ENCODE measurements around the gene IGFBP2.

GRCh38 chr2:216650626-216651257 is 17.5 kb downstream of the IGFBP2 start:
- no peak for TF ChIP-seq POLR2A (IDR thresholded peaks at IDR 0.05)
- TF ChIP-seq, protein P1, sequence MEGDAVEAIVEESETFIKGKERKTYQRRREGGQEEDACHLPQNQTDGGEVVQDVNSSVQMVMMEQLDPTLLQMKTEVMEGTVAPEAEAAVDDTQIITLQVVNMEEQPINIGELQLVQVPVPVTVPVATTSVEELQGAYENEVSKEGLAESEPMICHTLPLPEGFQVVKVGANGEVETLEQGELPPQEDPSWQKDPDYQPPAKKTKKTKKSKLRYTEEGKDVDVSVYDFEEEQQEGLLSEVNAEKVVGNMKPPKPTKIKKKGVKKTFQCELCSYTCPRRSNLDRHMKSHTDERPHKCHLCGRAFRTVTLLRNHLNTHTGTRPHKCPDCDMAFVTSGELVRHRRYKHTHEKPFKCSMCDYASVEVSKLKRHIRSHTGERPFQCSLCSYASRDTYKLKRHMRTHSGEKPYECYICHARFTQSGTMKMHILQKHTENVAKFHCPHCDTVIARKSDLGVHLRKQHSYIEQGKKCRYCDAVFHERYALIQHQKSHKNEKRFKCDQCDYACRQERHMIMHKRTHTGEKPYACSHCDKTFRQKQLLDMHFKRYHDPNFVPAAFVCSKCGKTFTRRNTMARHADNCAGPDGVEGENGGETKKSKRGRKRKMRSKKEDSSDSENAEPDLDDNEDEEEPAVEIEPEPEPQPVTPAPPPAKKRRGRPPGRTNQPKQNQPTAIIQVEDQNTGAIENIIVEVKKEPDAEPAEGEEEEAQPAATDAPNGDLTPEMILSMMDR (IDR thresholded peaks at IDR 0.05) = no peak

All from esophagus squamous epithelium (tissue), 4 donors.